ENCODE measurements around the gene DNM3. TPM values are rescaled to one million over a fixed set of nuclear protein-coding genes. Genes with fewer than 3 reads are reported as not detected.

The DNM3 gene
- total and polyA plus RNA-seq, 9 of the 15 experiments (the other 6 are each of a cell fraction or from before 2014, with no cell fraction given) = 0.08 to 0.36 (median 0.22) TPM; not detected in 1

DNA sequence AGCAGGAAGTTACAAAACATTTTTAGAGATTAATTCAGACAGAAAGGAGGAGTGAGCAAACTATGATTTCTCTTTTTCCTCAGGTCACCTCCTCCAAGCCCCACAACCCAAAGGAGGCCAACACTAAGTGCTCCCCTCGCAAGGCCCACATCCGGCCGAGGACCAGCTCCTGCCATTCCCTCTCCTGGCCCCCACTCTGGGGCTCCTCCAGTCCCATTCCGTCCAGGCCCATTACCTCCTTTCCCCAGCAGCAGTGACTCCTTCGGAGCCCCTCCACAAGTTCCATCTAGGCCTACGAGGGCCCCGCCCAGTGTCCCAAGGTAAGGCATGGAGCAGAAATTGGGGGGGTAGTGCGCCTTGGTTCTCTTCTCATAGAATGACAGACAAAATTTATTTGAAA, 547.2 kb downstream of the DNM3 start:
- no peak for DNase-seq (ENCODE audit: extremely low read depth in 1 of 4, low spot score in 3 of 4)
- no peak overlapping the region for H3K27ac ChIP-seq (ENCODE audit: extremely low read depth, low read depth, low read length)
- in situ Hi-C loops (cut with MboI) (no loop called here), intact Hi-C loops (cut with micrococcal nuclease) (no loop called here)
- H3K36me3 ChIP-seq (ENCODE audit: control insufficient read depth, insufficient read depth, low read length) = no peaks in the 10 kb centered on the region
- TF ChIP-seq POU5F1 (IDR thresholded peaks at IDR 0.05; ENCODE audit: borderline replicate concordance, low read depth, low read length, partially characterized antibody) (no peak), SETDB1 (IDR thresholded peaks at IDR 0.05; ENCODE audit: low read length) (no peak), RCOR1 (IDR thresholded peaks at IDR 0.05; ENCODE audit: borderline replicate concordance in 1 of 2, low read depth in 2 of 2, low read length in 2 of 2) (no peak), CEBPG (CRISPR knock-in tag; IDR thresholded peaks at IDR 0.05) (no peak), CEBPG (tag; conservative IDR thresholded peaks at IDR 0.05 in 1 of 2, IDR thresholded peaks at IDR 0.05 in 1 of 2) (no peak), BDP1 (IDR thresholded peaks at IDR 0.05; ENCODE audit: insufficient read depth, insufficient read length) (no peak), HMG20B (CRISPR knock-in tag; IDR thresholded peaks at IDR 0.05) (no peak), SMARCC2 (IDR thresholded peaks at IDR 0.05; ENCODE audit: low read depth) (no peak), PHF20 (IDR thresholded peaks at IDR 0.05; ENCODE audit: partially characterized antibody) (no peak), MAFG (tag; conservative IDR thresholded peaks at IDR 0.05) (no peak), FOXJ2 (tag; IDR thresholded peaks at IDR 0.05) (no peak), MEIS2 (IDR thresholded peaks at IDR 0.05; ENCODE audit: partially characterized antibody) (no peak), KDM1A (IDR thresholded peaks at IDR 0.05) (no peak), SMAD1 (IDR thresholded peaks at IDR 0.05; ENCODE audit: low read depth, low read length, partially characterized antibody) (no peak), TRIM28 (IDR thresholded peaks at IDR 0.05) (no peak), RBM25 (IDR thresholded peaks at IDR 0.05; ENCODE audit: low read depth, low read length, severe bottlenecking) (no peak), ZNF224 (CRISPR knock-in tag; IDR thresholded peaks at IDR 0.05) (no peak)
- TF ChIP-seq, protein P1, sequence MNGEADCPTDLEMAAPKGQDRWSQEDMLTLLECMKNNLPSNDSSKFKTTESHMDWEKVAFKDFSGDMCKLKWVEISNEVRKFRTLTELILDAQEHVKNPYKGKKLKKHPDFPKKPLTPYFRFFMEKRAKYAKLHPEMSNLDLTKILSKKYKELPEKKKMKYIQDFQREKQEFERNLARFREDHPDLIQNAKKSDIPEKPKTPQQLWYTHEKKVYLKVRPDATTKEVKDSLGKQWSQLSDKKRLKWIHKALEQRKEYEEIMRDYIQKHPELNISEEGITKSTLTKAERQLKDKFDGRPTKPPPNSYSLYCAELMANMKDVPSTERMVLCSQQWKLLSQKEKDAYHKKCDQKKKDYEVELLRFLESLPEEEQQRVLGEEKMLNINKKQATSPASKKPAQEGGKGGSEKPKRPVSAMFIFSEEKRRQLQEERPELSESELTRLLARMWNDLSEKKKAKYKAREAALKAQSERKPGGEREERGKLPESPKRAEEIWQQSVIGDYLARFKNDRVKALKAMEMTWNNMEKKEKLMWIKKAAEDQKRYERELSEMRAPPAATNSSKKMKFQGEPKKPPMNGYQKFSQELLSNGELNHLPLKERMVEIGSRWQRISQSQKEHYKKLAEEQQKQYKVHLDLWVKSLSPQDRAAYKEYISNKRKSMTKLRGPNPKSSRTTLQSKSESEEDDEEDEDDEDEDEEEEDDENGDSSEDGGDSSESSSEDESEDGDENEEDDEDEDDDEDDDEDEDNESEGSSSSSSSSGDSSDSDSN (IDR thresholded peaks at IDR 0.05; ENCODE audit: borderline replicate concordance in 1 of 2, low read depth in 2 of 2, low read length in 2 of 2) = no peak
- no peaks in the 10 kb centered on the region for H4K20me1 ChIP-seq (replicated peaks; ENCODE audit: control insufficient read depth, insufficient read depth, low read length)
- no peaks in the 10 kb centered on the region for H3K9me3 ChIP-seq (replicated peaks; ENCODE audit: control insufficient read depth, insufficient read depth, low read depth, low read length)
- H3K9me1 ChIP-seq (ENCODE audit: control insufficient read depth, insufficient read depth, low read length) = no peaks in the 10 kb centered on the region
- H3K4me2 ChIP-seq (ENCODE audit: insufficient read depth, low read length) = no peak overlapping the region
- H3K4me1 ChIP-seq (replicated peaks in 1 of 2; ENCODE audit: control insufficient read depth in 2 of 2, insufficient read depth in 2 of 2, low read length in 2 of 2) = no peaks in the 10 kb centered on the region
- H3K27me3 ChIP-seq (ENCODE audit: control insufficient read depth in 2 of 2, insufficient read depth in 2 of 2, low read length in 2 of 2) = peaks cover 10 to 23% of the 10 kb centered on the region in 2 experiments; a peak in 4 of 5 replicates
- FAIRE-seq = no peak
- H2AFZ ChIP-seq (ENCODE audit: low read depth, low read length) = no peak overlapping the region
- ChIA-PET CTCF (ENCODE audit: low intra/inter-chr PET ratio) (no interaction called here), POLR2A (no interaction called here)
- H3K79me2 ChIP-seq (ENCODE audit: control insufficient read depth, insufficient read depth, low read length) = no peaks in the 10 kb centered on the region
- no peak overlapping the region for H3K4me3 ChIP-seq
- H3K9ac ChIP-seq (ENCODE audit: insufficient read depth in 1 of 2, low read depth in 2 of 2, low read length in 2 of 2) = no peak overlapping the region
- no TSS peak for BruUV-seq (replicated peaks)
- no peak; the same call in 2 of the 3 replicates for ATAC-seq
- 6% methylated on average over 8 of the region's 8 CpGs for WGBS (ENCODE audit: insufficient coverage, low coverage, missing lambda C conversion rate)
